HL-60/S4 treated with retinoic acid at 250 ng/mL for 4 days and 3 days (cell line): ENCODE measurements around the gene CEP41.
"Not testable (repeated sequence)": the region's sequence is repeated elsewhere in the genome, so short reads cannot be mapped to it uniquely, and the experiment has no call there.

Experiments
- in situ Hi-C: fragments of 300-500 bp; cut with MboI; formaldehyde crosslinking; loops from 2 replicates; pipeline ENCODE4 v1.7.0; 2022; ENCODE audit warnings: low sequenced_read_pairs

The CEP41 gene

DNA sequence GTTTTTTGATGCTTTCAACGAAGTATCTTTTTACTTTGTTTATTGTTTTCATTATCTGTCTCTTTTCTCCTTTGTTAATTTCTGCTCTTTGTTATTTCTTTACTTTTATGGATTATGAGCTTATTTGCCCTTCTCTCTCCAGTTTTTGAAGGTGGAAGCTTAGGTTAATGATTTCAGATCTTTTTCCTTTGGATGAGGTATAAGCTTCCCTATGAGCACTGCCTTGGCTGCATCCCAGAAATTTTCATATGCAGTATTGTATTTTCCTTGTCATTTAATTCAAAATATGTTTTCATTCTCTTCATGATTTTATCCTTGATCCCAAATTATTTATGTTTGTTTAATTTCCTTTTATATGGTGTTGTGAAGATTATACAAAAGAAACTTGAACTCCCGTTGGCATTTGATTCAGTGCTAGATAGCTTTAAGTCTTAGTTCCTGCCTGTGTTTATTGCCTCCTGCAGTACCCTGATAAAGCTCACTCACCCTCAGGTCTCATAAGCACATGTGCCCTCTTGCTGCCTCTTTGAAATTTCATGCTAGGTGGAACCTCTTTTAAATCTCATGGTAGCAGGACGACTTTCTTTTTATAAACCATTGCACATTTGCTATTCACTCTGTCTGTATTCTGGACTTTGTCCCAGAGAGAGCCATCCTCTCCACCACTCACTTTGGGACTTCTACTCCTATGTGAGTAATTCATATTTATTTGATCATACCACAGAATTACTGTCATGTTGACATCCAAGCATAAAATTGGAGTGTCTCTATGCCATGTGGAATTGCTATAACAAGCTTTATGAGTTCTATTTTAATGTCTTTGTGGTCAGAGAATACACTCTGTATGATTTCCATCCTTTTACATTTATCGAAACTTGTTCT is 23.0 kb upstream of the CEP41 start:
- in situ Hi-C loops = no loop called here

- in situ Hi-C loops = no loop called here
Observed at GRCh38 chr7:130461272-130461671, 20.5 kb upstream of the CEP41 start.

DNA sequence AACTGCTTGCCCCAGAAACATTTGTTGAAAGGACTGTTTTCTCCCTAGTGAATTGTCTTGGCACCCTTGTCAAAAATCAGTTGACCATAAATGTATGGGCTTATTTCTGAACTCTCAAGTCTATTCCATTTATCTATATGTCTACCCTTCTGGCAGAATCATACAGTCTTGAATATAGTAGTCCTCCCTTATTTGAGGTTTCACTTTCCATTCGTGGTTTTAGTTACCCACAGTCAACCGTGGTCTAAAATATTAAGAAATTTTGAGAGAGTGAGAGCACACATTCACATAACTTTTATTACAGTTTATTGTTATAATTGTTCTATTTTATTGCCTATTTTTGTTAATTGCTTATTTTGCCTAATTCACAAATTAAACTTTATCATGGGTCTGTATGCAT is 17.4 kb upstream of the CEP41 start:
- in situ Hi-C loops = no loop called here

DNA sequence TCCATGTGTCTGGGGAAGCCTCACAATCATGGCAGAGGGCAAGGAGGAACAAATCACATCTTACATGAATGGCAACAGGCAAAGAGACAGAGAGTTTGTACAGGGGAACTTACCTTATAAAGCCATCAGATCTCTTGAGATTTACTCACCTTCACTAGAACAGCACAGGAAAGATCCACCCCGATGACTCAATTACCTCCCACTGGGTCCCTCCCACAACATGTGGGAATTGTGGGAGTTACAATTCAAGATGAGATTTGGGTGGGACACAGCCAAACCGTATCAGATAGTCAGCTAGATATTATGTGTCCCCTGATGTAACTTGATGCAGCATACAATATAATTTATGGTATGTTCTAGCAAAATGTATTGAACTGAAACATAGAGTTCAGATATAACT is 14.1 kb upstream of the CEP41 start:
- in situ Hi-C loops = no loop called here

GRCh38 chr7:130452951-130453350 is 12.1 kb upstream of the CEP41 start:
- in situ Hi-C loops = no loop called here

GRCh38 chr7:130451344-130451743 is 10.5 kb upstream of the CEP41 start:
- in situ Hi-C loops = not testable (repeated sequence)

DNA sequence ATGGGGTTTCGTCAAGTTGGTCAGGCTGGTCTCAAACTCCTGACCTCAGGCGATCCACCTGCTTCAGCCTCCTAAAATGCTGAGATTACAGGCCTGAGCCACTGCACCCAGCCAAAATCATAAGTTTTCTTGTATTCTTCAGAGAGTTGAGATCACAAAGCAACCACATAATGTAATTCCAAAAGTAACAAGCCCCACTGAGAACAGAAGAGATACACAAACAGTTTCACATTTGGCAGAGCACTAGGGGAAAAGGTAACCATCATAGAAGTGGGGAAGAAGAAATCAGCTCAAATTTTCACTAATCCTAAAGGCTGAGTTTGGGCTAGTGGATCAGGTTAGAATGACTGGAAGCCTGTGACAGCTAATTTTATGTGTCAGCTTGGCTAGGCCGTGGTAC is 5.4 kb upstream of the CEP41 start:
- in situ Hi-C loops = no loop called here

GRCh38 chr7:130444751-130445407 is 4.1 kb upstream of the CEP41 start:
- in situ Hi-C loops = no loop called here

GRCh38 chr7:130444234-130444633 is 3.4 kb upstream of the CEP41 start:
- in situ Hi-C loops = no loop called here

GRCh38 chr7:130442601-130443000 is 1.8 kb upstream of the CEP41 start:
- in situ Hi-C loops = no loop called here

DNA sequence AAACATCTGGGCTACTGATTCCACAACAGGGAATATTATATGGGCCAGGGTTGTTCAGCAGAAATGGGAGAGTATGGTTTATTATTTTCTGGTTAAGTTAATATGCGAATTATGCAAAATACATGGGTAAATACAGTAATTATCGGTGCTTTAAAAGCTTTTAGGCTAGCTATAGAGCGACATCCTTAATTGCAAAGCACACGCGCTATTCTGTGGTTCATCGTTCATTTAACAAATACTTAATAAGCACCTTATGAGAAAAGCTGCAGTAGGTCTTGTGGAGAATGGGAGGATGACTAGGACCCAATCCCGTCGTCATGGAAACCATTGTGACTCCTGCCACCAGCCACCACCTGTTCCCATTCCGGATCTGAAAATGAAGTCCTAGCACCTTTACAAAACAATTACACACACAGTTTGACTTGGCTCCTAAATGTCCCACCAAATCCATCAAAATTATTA is 623 bp upstream of the CEP41 start:
- in situ Hi-C loops = no loop called here

DNA sequence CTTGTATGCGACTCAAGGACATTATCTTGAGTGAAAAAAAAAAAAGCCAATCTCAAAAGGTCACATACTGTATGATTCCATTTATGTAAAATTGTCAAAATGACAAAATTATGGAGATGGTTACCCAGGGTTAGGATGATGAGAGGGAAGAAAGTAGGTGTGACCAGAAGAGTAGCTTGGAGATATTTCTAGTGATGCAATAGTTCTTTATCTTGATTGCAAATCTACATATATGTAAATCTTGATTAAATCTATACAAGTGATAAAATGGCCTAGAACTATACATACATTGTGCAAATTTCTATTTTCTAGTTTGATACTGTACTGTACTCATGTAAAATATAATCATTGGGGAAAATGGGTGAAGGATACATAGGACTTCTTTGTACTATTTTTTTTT is 4.6 kb downstream of the CEP41 start:
- in situ Hi-C loops = no loop called here

- in situ Hi-C loops = no loop called here
Observed at GRCh38 chr7:130435311-130435854, 5.4 kb downstream of the CEP41 start.

GRCh38 chr7:130433301-130433700 is 7.5 kb downstream of the CEP41 start:
- in situ Hi-C loops = no loop called here

GRCh38 chr7:130432886-130433285 is 7.9 kb downstream of the CEP41 start:
- in situ Hi-C loops = no loop called here

DNA sequence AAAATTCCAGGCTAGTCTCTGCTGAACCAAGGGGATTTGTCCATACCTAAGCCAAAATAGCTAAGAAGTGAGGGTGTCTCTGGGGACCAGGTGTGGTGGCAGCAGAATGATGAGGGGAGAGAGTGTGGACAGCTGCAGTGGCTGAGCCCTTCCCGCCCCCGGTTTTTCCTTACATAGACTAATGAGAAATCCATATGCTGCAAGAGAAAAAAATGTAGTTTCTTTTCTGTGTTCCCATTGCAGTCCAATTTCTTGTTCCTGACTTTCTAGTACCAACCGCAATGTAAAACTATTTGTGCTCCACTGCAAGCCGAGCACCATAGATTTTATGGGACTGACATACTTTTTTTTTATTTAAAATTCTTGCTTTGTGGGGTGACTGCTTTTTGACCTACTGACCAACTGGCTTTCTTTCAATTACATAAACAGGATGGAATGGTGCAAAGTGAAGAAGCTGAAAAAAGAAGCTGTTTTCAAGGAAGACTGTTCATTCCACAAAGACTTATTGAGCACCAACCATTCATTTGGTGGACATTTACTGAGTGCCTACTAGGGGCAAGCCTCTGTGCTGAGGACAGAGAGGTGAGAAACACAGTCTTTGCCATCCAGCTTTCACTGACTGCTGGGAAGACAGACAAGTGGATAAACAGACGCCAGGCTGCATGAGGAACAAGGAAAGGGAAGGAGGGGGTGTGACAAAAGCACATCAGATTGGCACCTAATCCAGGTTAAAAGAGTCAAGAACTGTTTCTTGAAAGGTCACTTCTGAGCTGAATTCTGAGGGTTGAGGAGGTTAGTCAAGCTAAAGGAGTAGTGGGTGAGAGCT is 9.8 kb downstream of the CEP41 start:
- in situ Hi-C loops = no loop called here

GRCh38 chr7:130430115-130430514 is 10.7 kb downstream of the CEP41 start:
- in situ Hi-C loops = no loop called here

DNA sequence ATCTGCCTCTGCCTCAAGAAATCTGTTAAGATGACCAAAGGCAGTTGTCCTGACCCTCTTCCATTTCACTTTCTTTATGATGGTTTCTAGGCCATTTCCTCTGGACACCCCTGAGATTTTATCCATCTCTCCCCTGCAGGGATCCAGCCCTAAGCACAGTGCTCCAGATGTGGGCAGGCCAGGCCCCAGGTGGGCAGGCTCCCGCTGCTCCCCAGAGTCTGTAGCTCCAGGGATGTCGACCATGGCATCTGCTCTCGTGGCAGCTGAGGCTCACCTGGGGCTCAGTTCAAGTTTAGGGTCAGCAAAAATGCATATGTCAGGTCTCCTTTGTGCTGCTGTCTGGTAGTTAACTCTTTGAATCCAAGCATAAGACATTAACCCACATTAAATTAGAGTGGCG is 11.8 kb downstream of the CEP41 start:
- in situ Hi-C loops = no loop called here

- in situ Hi-C loops = no loop called here
Observed at GRCh38 chr7:130426564-130426963, 14.3 kb downstream of the CEP41 start.

DNA sequence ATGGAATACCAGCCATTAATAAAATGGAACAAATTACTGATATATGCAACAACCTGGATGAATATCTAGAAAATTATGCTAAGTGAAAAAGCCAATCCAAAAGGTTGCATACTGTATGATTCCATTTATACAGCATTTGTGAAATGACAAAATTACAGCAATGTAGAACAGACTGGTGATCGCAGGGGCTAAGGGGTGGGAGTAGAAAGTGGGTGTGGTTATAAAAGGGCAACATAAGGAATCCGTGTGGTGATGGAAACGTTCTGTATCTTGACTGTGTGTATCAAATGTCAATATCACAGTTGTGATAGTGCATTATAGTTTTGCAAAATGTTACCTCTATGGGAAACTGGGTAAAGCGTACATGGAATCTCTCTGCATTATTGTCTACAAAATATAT is 15.0 kb downstream of the CEP41 start:
- in situ Hi-C loops = no loop called here

GRCh38 chr7:130423501-130424037 is 17.2 kb downstream of the CEP41 start:
- in situ Hi-C loops = no loop called here
